ENCODE results near the gene CCDC14.
"Not testable (repeated sequence)": the region's sequence is repeated elsewhere in the genome, so short reads cannot be mapped to it uniquely, and the experiment has no call there.

The CCDC14 gene

GRCh38 chr3:123984350-123984749 is 23.3 kb upstream of the CCDC14 start:
- WGBS, 2 experiments (ENCODE audit: insufficient coverage in 2 of 2), result 67 to 100% methylated on average over 1 of the region's 1 CpG
- no peak overlapping the region for H3K27ac ChIP-seq (ENCODE audit: low read depth, low read length, severe bottlenecking)
- no peak overlapping the region for H3K4me3 ChIP-seq (ENCODE audit: extremely low read depth, insufficient read depth, low read length, poor library complexity, severe bottlenecking)
- no peaks in the 10 kb centered on the region for H3K4me1 ChIP-seq (ENCODE audit: control insufficient read depth, insufficient read depth, low read length, poor library complexity, severe bottlenecking)
- H3K36me3 ChIP-seq (ENCODE audit: control insufficient read depth, insufficient read depth, low read length), result no peaks in the 10 kb centered on the region
- H3K9me3 ChIP-seq (ENCODE audit: control insufficient read depth, low read length), result no peaks in the 10 kb centered on the region

DNA sequence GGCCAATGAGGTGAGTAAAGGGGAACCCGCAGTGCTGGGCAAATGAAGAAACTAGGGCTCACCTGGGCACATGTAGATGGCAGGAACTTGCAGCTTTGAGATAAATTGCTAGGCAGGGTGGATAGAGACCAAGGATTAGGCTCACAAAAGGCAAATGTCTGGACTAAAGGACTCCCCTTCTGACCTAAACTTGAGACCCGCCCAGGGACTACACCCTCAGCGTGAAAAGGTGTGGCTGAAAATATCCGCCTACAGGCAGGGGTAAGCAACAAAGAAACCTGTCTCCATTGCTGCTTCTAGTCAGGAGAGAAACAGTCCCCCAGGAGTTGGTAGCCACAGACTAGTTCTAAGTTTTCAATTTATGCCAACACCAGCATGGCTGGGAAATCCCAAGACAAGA is 20.3 kb upstream of the CCDC14 start:
- whole genome bisulfite sequencing, 2 experiments (ENCODE audit: insufficient coverage in 2 of 2), result 71 to 73% methylated on average over 2 to 3 of the region's 4 CpGs
- H3K4me3 ChIP-seq (ENCODE audit: extremely low read depth, insufficient read depth, low read length, poor library complexity, severe bottlenecking); H3K9me3 ChIP-seq (ENCODE audit: control insufficient read depth, low read length); H3K27ac ChIP-seq (ENCODE audit: low read depth, low read length, severe bottlenecking); H3K36me3 ChIP-seq (ENCODE audit: control insufficient read depth, insufficient read depth, low read length); H3K4me1 ChIP-seq (ENCODE audit: control insufficient read depth, insufficient read depth, low read length, poor library complexity, severe bottlenecking): not testable (repeated sequence)

DNA sequence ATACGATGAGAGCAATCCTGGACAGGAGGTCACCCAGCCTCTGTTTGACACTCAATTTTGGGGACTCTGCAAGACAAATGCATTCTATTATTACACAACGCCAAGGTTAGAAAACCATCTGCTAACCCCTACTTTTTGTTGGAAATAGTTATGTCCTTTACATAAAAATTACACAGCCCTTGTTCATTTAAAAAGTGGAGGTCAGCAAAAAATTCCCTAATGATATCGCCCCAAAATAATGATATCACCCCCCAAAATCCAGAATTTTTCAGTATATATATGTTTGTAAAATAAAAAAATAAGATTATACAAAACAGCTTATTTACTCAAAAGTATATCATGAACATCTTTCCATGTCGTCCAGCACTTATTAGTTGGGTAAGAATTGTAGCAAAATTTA is 19.5 kb upstream of the CCDC14 start:
- no peaks in the 10 kb centered on the region for H3K9me3 ChIP-seq (ENCODE audit: control insufficient read depth, low read length)
- H3K4me1 ChIP-seq (ENCODE audit: control insufficient read depth, insufficient read depth, low read length, poor library complexity, severe bottlenecking), result no peaks in the 10 kb centered on the region
- H3K4me3 ChIP-seq (ENCODE audit: extremely low read depth, insufficient read depth, low read length, poor library complexity, severe bottlenecking), result no peak overlapping the region
- no peak overlapping the region for H3K27ac ChIP-seq (ENCODE audit: low read depth, low read length, severe bottlenecking)
- WGBS, 2 experiments (ENCODE audit: insufficient coverage in 2 of 2), result 88 to 90% methylated on average over 1 of the region's 4 CpGs
- no peaks in the 10 kb centered on the region for H3K36me3 ChIP-seq (ENCODE audit: control insufficient read depth, insufficient read depth, low read length)

DNA sequence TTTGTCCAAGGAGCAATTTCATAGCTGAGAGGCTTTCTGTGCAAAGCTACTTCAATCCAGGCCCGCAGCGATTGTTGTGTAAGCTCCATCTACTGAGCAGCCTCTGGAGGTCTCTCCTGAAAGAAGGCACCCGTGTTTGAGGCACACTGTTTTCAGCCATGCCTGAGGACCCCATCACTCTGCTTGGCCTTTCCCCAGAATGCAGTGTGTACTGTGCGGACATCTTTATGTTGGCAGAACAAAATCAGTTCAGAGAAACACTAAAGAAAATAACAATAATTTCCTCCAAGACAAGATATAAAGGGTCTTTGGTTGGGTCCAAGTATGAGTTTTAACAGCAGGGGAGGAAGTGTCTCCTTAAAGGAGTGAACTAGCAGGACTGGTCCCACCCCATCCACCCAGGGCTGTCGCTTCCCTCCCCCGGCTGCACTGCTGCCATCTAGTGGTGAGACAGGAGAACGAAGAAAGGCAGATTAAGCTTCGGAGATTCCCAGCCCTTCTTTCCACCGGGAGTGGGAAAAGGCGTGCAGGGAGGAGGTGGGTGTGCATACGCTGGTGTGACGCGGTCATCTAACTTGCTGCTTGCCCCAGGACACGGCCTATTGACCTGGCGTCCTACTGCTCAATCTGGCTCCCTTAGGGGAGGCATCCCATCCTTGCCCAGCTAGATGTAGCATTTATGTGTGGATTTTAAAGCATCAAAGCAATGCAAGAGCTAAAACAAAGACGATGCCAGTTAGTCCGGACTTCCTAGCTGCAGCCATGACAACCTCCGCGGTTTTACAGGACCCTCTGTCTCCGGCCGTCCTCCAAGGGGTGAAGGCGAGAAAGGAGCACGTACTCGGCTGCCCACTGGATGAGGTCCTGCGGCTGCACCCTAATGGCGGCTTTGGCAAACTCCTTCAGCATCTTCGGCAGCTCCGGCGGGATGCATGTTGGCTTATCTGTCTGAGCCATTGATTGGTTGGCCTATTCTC is 18.8 kb upstream of the CCDC14 start:
- not testable (repeated sequence) for H3K36me3 ChIP-seq (ENCODE audit: control insufficient read depth, insufficient read depth, low read length); H3K4me1 ChIP-seq (ENCODE audit: control insufficient read depth, insufficient read depth, low read length, poor library complexity, severe bottlenecking); H3K27ac ChIP-seq (ENCODE audit: low read depth, low read length, severe bottlenecking); H3K9me3 ChIP-seq (ENCODE audit: control insufficient read depth, low read length)
- H3K4me3 ChIP-seq (ENCODE audit: extremely low read depth, insufficient read depth, low read length, poor library complexity, severe bottlenecking), result peak overlapping the region; percentile 16
- WGBS, 2 experiments (ENCODE audit: insufficient coverage in 2 of 2), result 35 to 42% methylated on average over 10 to 14 of the region's 29 CpGs

GRCh38 chr3:123976904-123977303 is 15.9 kb upstream of the CCDC14 start:
- H3K9me3 ChIP-seq (ENCODE audit: control insufficient read depth, low read length); H3K27ac ChIP-seq (ENCODE audit: low read depth, low read length, severe bottlenecking); H3K36me3 ChIP-seq (ENCODE audit: control insufficient read depth, insufficient read depth, low read length); H3K4me3 ChIP-seq (ENCODE audit: extremely low read depth, insufficient read depth, low read length, poor library complexity, severe bottlenecking); H3K4me1 ChIP-seq (ENCODE audit: control insufficient read depth, insufficient read depth, low read length, poor library complexity, severe bottlenecking): not testable (repeated sequence)
- no CpG with 5 or more reads among the region's 7 CpGs for WGBS, 2 experiments (ENCODE audit: insufficient coverage in 2 of 2)

DNA sequence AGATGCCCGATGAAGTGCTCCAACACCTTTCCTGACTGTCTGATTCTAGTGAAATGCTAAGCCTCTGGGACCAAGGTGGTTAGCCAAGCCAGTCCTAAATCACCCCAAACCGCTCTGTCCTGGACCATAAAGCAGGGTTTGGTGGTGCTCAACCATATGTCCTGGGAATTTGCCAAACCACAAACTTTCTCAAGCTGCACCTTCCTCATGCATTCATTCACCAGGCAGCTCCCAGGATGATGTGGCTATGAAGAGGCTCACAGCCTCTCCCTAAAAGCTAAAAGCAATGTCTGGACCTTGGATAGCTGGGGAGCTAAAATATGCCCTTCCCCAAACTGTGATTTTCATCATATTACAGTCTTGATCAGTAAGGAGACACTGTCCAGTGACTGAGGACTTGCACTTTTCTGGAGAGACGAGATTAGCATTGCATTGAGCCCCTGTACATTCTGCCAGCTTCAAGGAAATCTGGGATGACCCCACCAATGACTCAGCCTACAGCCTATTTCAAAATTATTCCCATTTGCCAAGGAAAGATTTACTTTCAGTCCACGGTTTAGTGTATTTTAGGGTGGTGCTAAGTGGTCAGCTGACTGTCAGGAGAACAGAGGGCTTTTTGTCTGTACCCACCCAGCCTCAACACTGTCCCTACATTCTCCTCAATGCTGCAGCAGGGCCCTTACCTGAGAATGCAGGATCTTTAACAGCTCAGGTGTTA is 15.3 kb upstream of the CCDC14 start:
- WGBS, 2 experiments (ENCODE audit: insufficient coverage in 2 of 2), result 86 to 89% methylated on average over 1 of the region's 4 CpGs
- not testable (repeated sequence) for H3K36me3 ChIP-seq (ENCODE audit: control insufficient read depth, insufficient read depth, low read length); H3K4me1 ChIP-seq (ENCODE audit: control insufficient read depth, insufficient read depth, low read length, poor library complexity, severe bottlenecking); H3K9me3 ChIP-seq (ENCODE audit: control insufficient read depth, low read length); H3K4me3 ChIP-seq (ENCODE audit: extremely low read depth, insufficient read depth, low read length, poor library complexity, severe bottlenecking); H3K27ac ChIP-seq (ENCODE audit: low read depth, low read length, severe bottlenecking)

GRCh38 chr3:123975030-123975429 is 14.0 kb upstream of the CCDC14 start:
- H3K27ac ChIP-seq (ENCODE audit: low read depth, low read length, severe bottlenecking); H3K36me3 ChIP-seq (ENCODE audit: control insufficient read depth, insufficient read depth, low read length); H3K9me3 ChIP-seq (ENCODE audit: control insufficient read depth, low read length); H3K4me3 ChIP-seq (ENCODE audit: extremely low read depth, insufficient read depth, low read length, poor library complexity, severe bottlenecking); H3K4me1 ChIP-seq (ENCODE audit: control insufficient read depth, insufficient read depth, low read length, poor library complexity, severe bottlenecking): not testable (repeated sequence)
- WGBS, 2 experiments (ENCODE audit: insufficient coverage in 2 of 2), result no CpG with 5 or more reads among the region's 7 CpGs

DNA sequence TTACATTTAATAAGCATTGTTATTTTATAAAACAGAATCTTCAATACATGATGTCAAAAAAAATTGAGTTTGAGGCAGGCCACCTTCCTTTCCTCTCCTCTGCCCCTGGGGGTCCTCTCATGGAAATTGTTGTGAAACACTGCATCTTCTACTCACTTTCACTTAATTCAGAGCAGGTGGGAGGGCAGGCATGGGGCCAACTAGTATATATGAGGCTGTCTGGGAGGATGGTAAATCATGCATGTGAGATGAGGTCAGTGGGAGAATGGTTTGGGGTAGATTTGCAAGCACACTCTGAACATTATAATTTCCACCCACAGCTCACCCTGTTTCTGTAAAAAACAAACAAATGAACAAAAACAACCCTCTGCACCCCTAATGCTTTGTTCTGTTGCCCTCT is 10.4 kb upstream of the CCDC14 start:
- Histone ChIP-seq H3K4me3 (ENCODE audit: extremely low read depth, insufficient read depth, low read length, poor library complexity, severe bottlenecking) (no peak overlapping the region), H3K9me3 (ENCODE audit: control insufficient read depth, low read length) (no peaks in the 10 kb centered on the region), H3K36me3 (ENCODE audit: control insufficient read depth, insufficient read depth, low read length) (no peaks in the 10 kb centered on the region), H3K27ac (ENCODE audit: low read depth, low read length, severe bottlenecking) (no peak overlapping the region), H3K4me1 (ENCODE audit: control insufficient read depth, insufficient read depth, low read length, poor library complexity, severe bottlenecking) (no peaks in the 10 kb centered on the region)

DNA sequence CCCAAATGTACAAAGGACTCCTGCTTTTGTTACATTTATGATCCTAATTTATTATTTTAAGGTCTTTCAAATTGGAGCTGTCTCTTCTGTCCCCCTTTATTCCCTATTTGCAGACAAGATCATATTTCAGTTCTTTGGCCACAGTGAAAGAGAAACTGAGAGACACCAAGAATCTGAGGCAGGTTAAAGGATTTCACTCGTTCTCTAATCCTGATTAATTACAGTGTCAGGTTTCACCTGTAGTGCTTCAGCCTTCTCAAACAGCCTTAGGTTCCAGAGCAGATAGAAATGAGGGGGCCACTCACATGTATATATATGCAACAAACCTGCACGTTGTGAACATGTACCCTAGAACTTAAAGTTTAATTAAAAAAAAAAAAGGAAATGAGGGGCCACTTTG is 6.2 kb upstream of the CCDC14 start:
- not testable (repeated sequence) for H3K4me3 ChIP-seq (ENCODE audit: extremely low read depth, insufficient read depth, low read length, poor library complexity, severe bottlenecking); H3K4me1 ChIP-seq (ENCODE audit: control insufficient read depth, insufficient read depth, low read length, poor library complexity, severe bottlenecking); H3K27ac ChIP-seq (ENCODE audit: low read depth, low read length, severe bottlenecking); H3K9me3 ChIP-seq (ENCODE audit: control insufficient read depth, low read length); H3K36me3 ChIP-seq (ENCODE audit: control insufficient read depth, insufficient read depth, low read length)
- WGBS, 2 experiments (ENCODE audit: insufficient coverage in 2 of 2), result no CpG with 5 or more reads among the region's 2 CpGs

- not testable (repeated sequence) for H3K4me3 ChIP-seq (ENCODE audit: extremely low read depth, insufficient read depth, low read length, poor library complexity, severe bottlenecking); H3K36me3 ChIP-seq (ENCODE audit: control insufficient read depth, insufficient read depth, low read length); H3K4me1 ChIP-seq (ENCODE audit: control insufficient read depth, insufficient read depth, low read length, poor library complexity, severe bottlenecking); H3K9me3 ChIP-seq (ENCODE audit: control insufficient read depth, low read length); H3K27ac ChIP-seq (ENCODE audit: low read depth, low read length, severe bottlenecking)
- no CpG with 5 or more reads among the region's 1 CpG for WGBS, 2 experiments (ENCODE audit: insufficient coverage in 2 of 2)
Measured at GRCh38 chr3:123966799-123967198, 5.8 kb upstream of the CCDC14 start.

DNA sequence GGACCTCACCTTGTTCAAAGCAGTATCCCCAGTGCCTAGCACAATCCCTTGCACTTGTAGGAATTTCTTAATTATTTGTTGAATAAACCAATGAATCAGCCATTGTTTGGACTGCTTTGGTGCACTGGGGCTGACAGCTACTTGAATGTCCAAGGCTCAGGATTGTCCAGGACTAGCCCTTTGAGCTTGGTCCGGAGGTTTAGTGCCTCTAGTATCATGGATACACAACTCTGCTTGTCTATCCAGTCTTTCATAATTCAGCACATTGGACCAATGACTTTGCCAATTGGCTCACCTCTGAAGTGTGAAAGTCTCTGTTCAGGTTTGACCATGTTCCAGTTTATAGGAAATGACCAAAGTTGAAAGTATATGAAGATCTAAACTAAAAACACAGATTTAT is 3.8 kb upstream of the CCDC14 start:
- H3K4me1 ChIP-seq (ENCODE audit: control insufficient read depth, insufficient read depth, low read length, poor library complexity, severe bottlenecking); H3K4me3 ChIP-seq (ENCODE audit: extremely low read depth, insufficient read depth, low read length, poor library complexity, severe bottlenecking); H3K36me3 ChIP-seq (ENCODE audit: control insufficient read depth, insufficient read depth, low read length); H3K27ac ChIP-seq (ENCODE audit: low read depth, low read length, severe bottlenecking); H3K9me3 ChIP-seq (ENCODE audit: control insufficient read depth, low read length): not testable (repeated sequence)
- no CpG with 5 or more reads among the region's 1 CpG for WGBS, 2 experiments (ENCODE audit: insufficient coverage in 2 of 2)

All from mesodermal cell (in vitro differentiated cells).